HepG2 (cell line): Measurements from ENCODE around the gene DUS3L. TPM values are rescaled to one million over a fixed set of nuclear protein-coding genes. Genes with fewer than 3 reads are reported as not detected.

Experiments used
- ATAC-seq: fragments of 200-7000 bp; cut with Tn5 transposase; 3 replicates; pipeline ENCODE4 v1.9.1; 2020; ENCODE audit warnings: mild to moderate bottlenecking, moderate library complexity
- BruUV-seq: library from RNA; stranded (reverse); fragments of 400-500 nt; replicated peaks from 2 replicates; lab custom pipeline; 2021; lab: Mats Ljungman, UMichigan
- CTCF ChIA-PET: fragments of 300-600 bp; formaldehyde crosslinking; extraction: SDS; loops from one replicate; lab custom pipeline; 2021; ENCODE audit warnings: low total read pairs, inconsistent platforms, low intra/inter-chr PET ratio; lab: Yijun Ruan, JAX
- POLR2A ChIA-PET: fragments of 350-600 bp; sonication (Branson Sonifier 250); formaldehyde crosslinking; loops from one replicate; lab custom pipeline; 2020; ENCODE audit warnings: antibody characterized with exemption, inconsistent platforms; lab: Yijun Ruan, JAX
- DNase-seq: peaks from one replicate; pipeline ENCODE4 v3.0.0-alpha.2; 2015; ENCODE audit warnings: low spot score
- FAIRE-seq: peaks from 3 replicates; lab custom pipeline; 2011; peaks lifted over from hg19 to GRCh38; lab: Jason Lieb, UNC
- H2AFZ ChIP-seq: one replicate; pipeline ENCODE4 v1.6.1; 2011; ENCODE audit warnings: low read length, inconsistent platforms
- H3K27ac ChIP-seq: fragments of 300-600 bp; 3 replicates; pipeline ENCODE4 v1.8.0; 2011; ENCODE audit warnings: mixed run types, mild to moderate bottlenecking, mixed read lengths, low read length, inconsistent platforms; ENCODE audit not compliant: insufficient read depth; ENCODE audit errors: extremely low read length
- H3K27me3 ChIP-seq, 2 experiments: fragments of 200-600 bp in 1 of 2; 2 replicates in 1 of 2; 3 replicates in 1 of 2; pipeline versions ENCODE4 v1.6.0 to v1.8.0; 2011; ENCODE audit warnings: low read length in 2 of 2, mild to moderate bottlenecking in 2 of 2, moderate library complexity in 2 of 2, inconsistent platforms in 1 of 2; ENCODE audit not compliant: insufficient read depth in 2 of 2, control insufficient read depth in 1 of 2
- H3K36me3 ChIP-seq, 2 experiments: fragments of 200-600 bp in 1 of 2; replicated peaks in 1 of 2; 2 replicates in 1 of 2; 3 replicates in 1 of 2; pipeline versions ENCODE4 v1.5.1 to v1.8.0; 2011; ENCODE audit warnings: low read length in 2 of 2, inconsistent platforms in 1 of 2; ENCODE audit not compliant: insufficient read depth in 2 of 2, control insufficient read depth in 1 of 2
- H3K4me1 ChIP-seq: 2 replicates; pipeline ENCODE4 v1.5.1; 2012; ENCODE audit warnings: low read length, inconsistent platforms; ENCODE audit not compliant: insufficient read depth
- H3K4me2 ChIP-seq: 2 replicates; pipeline ENCODE4 v1.6.0; 2011; ENCODE audit warnings: low read depth, low read length, inconsistent platforms
- H3K4me3 ChIP-seq, 3 experiments: fragments of 200-600 bp in 1 of 3; sonication (generic), shearing (Covaris generic) in 1 of 3; replicated peaks in 1 of 3; 2 replicates each; pipeline ENCODE4 v1.5.1; 2011 to 2016; ENCODE audit warnings: low read length in 3 of 3, inconsistent platforms in 2 of 3, low read depth in 2 of 3, mild to moderate bottlenecking in 2 of 3, control low read depth in 1 of 3, mixed read lengths in 1 of 3; ENCODE audit not compliant: insufficient read depth in 1 of 3
- H3K79me2 ChIP-seq: one replicate; pipeline ENCODE4 v1.6.1; 2011; ENCODE audit warnings: low read length, inconsistent platforms; ENCODE audit not compliant: insufficient read depth
- H3K9ac ChIP-seq: 2 replicates; pipeline ENCODE4 v1.6.0; 2011; ENCODE audit warnings: mild to moderate bottlenecking, low read depth, low read length, inconsistent platforms; ENCODE audit not compliant: insufficient read depth
- H3K9me3 ChIP-seq: 2 replicates; pipeline ENCODE4 v1.5.1; 2012; ENCODE audit warnings: mild to moderate bottlenecking, low read length
- H4K20me1 ChIP-seq: 2 replicates; pipeline ENCODE4 v1.6.0; 2011; ENCODE audit warnings: inconsistent platforms, mild to moderate bottlenecking, low read length, moderate library complexity; ENCODE audit not compliant: insufficient read depth
- ADNP ChIP-seq: sonication (generic); formaldehyde crosslinking; IDR thresholded peaks from 2 replicates; pipeline ENCODE4 v1.4.0; 2020; ENCODE audit warnings: missing genetic modification reagents
- GLI4 ChIP-seq: sonication (generic); formaldehyde crosslinking; IDR thresholded peaks from 2 replicates; pipeline ENCODE4 v1.5.1; 2020; ENCODE audit warnings: missing genetic modification reagents, mild to moderate bottlenecking, moderate library complexity, borderline replicate concordance
- GLMP ChIP-seq: sonication (generic); formaldehyde crosslinking; IDR thresholded peaks from 2 replicates; pipeline ENCODE4 v1.9.0; 2021; ENCODE audit warnings: missing genetic modification reagents, mild to moderate bottlenecking, borderline replicate concordance
- GTF3A ChIP-seq: sonication (generic); formaldehyde crosslinking; conservative IDR thresholded peaks from 2 replicates; pipeline ENCODE4 v1.4.0; 2020; ENCODE audit warnings: mild to moderate bottlenecking, missing genetic modification reagents
- HOXA5 ChIP-seq: sonication (generic); formaldehyde crosslinking; IDR thresholded peaks from 2 replicates; pipeline ENCODE4 v1.4.0; 2020; ENCODE audit warnings: missing genetic modification reagents
- IKZF1 ChIP-seq: fragments of 450-650 bp; IDR thresholded peaks from 2 replicates; pipeline ENCODE4 v1.7.1; 2016
- MYNN ChIP-seq: sonication (generic); formaldehyde crosslinking; IDR thresholded peaks from 2 replicates; pipeline ENCODE4 v1.4.0; 2020; ENCODE audit warnings: mild to moderate bottlenecking, low read depth, missing genetic modification reagents
- NFIB ChIP-seq: sonication (generic); formaldehyde crosslinking; IDR thresholded peaks from 2 replicates; pipeline ENCODE4 v1.9.0; 2021; ENCODE audit warnings: missing genetic modification reagents, mild to moderate bottlenecking, borderline replicate concordance
- NRL ChIP-seq: sonication (generic); formaldehyde crosslinking; IDR thresholded peaks from 2 replicates; pipeline ENCODE4 v1.5.0; 2020; ENCODE audit warnings: missing genetic modification reagents, mild to moderate bottlenecking, moderate library complexity, borderline replicate concordance
- SMARCC2 ChIP-seq: fragments of 450-650 bp; IDR thresholded peaks from 2 replicates; pipeline ENCODE4 v1.6.1; 2017; ENCODE audit warnings: antibody characterized with exemption, mild to moderate bottlenecking
- UBTF ChIP-seq: sonication (generic); formaldehyde crosslinking; IDR thresholded peaks from 2 replicates; pipeline ENCODE4 v1.4.0; 2020; ENCODE audit warnings: mild to moderate bottlenecking, missing genetic modification reagents
- ZBTB14 ChIP-seq: sonication (generic); formaldehyde crosslinking; IDR thresholded peaks from 2 replicates; pipeline ENCODE4 v1.4.0; 2020; ENCODE audit warnings: missing genetic modification reagents
- ZFP36L1 ChIP-seq: sonication (generic); formaldehyde crosslinking; IDR thresholded peaks from 2 replicates; pipeline ENCODE4 v1.8.0; 2022; ENCODE audit warnings: mild to moderate bottlenecking, missing genetic modification reagents, moderate library complexity
- ZNF136 ChIP-seq: sonication (generic); formaldehyde crosslinking; IDR thresholded peaks from 2 replicates; pipeline ENCODE4 v1.8.1; 2022; ENCODE audit warnings: low read depth, mild to moderate bottlenecking, moderate library complexity, missing genetic modification reagents
- ZNF296 ChIP-seq: sonication (generic); formaldehyde crosslinking; conservative IDR thresholded peaks from 2 replicates; pipeline ENCODE4 v1.5.0; 2020; ENCODE audit warnings: mild to moderate bottlenecking, missing genetic modification reagents
- ZNF350 ChIP-seq: sonication (generic); formaldehyde crosslinking; IDR thresholded peaks from 2 replicates; pipeline ENCODE4 v1.4.0; 2020; ENCODE audit warnings: mild to moderate bottlenecking, low read depth, missing genetic modification reagents, borderline replicate concordance
- ZNF749 ChIP-seq: sonication (generic); formaldehyde crosslinking; IDR thresholded peaks from 2 replicates; pipeline ENCODE4 v1.8.0; 2022; ENCODE audit warnings: mild to moderate bottlenecking, missing genetic modification reagents, moderate library complexity, borderline replicate concordance
- ZXDC ChIP-seq: sonication (generic); formaldehyde crosslinking; IDR thresholded peaks from 2 replicates; pipeline ENCODE4 v1.5.0; 2020; ENCODE audit warnings: mild to moderate bottlenecking, missing genetic modification reagents
- WGBS: methylation state at CpG from one replicate; pipeline ENCODE4 v1.1.6; 2017; ENCODE audit warnings: low lambda C conversion rate; 5-methylcytosine and 5-hydroxymethylcytosine counted together
- in situ Hi-C: cut with HindIII; loops from 2 replicates; pipeline ENCODE4 v1.10.0; 2017; ENCODE audit warnings: low pct_unique_long_range_greater_than_20kb; ENCODE audit not compliant: extremely low pct_ligation_motif_present
- intact Hi-C: fragments of 100-400 bp; cut with micrococcal nuclease; formaldehyde crosslinking; loops from one replicate; pipeline ENCODE4 v1.10.0; 2022; ENCODE audit not compliant: unreplicated experiment
- polyA plus RNA-seq, 8 experiments: library from polyadenylated mRNA; depleted of rRNA in 3 of 8; stranded (reverse) in 7 of 8; unstranded in 1 of 8; fragments of >200 nt; fragmentation: Illumina TruSeq in 4 of 8; extraction: Trizol in 4 of 8; gene quantifications; 2 replicates each; pipeline versions ENCODE4 v1.2.1 to v1.2.3, GENCODE V29; 2011 to 2016; ENCODE audit warnings: low read depth in 4 of 8, missing spikeins in 1 of 8, mixed read lengths in 1 of 8; ENCODE audit not compliant: insufficient read depth in 1 of 8
- total RNA-seq, 5 experiments: library from RNA; depleted of rRNA; stranded (reverse); fragments of >200 nt; fragmentation: Illumina TruSeq; extraction: Trizol; gene quantifications; 2 replicates each; pipeline ENCODE4 v1.2.3, GENCODE V29; 2016; ENCODE audit warnings: low read depth in 1 of 5

Gene DUS3L
- total and polyA plus RNA-seq, 2 of the 13 experiments (the other 11 are each of a cell fraction or from before 2014, with no cell fraction given), result 13.3 to 25.1 TPM

GRCh38 chr19:5803441-5803751, 12.4 kb upstream of the DUS3L start:
- Histone ChIP-seq H3K4me1 (peaks cover 68% of the 10 kb centered on the region), H3K27ac (no peak overlapping the region), H3K4me3 (peak overlapping the region; percentile 29 to 60 (median 39); a peak in 5 of 6 replicates), H3K9me3 (no peaks in the 10 kb centered on the region), H3K79me2 (no peaks in the 10 kb centered on the region), H3K9ac (peak overlapping the region; percentile 7; the same call in 1 of the 2 replicates), H3K4me2 (peak overlapping the region; percentile 70), H3K27me3 (no peaks in the 10 kb centered on the region; a peak in 1 of 5 replicates), H4K20me1 (no peaks in the 10 kb centered on the region), H2AFZ (no peak overlapping the region), H3K36me3 (no peaks in the 10 kb centered on the region)
- no peak for FAIRE-seq
- intact Hi-C loops, result loop anchor here (10.0 kb wide), 1 partner anchor 221 kb away; no protein-coding TSS in a partner anchor
- POLR2A ChIA-PET, result interaction anchor here (0.7 to 2.3 kb wide), 11 partner anchors 12 to 219 kb away, joined by 3 to 46 read pairs (median 5); partner anchors contain the start of genes CAPS, DUS3L, FUT5 and NDUFA11
- 24% methylated on average over 8 of the region's 8 CpGs for WGBS
- no peak for DNase-seq
- in situ Hi-C loops, result loop anchor here (5.0 kb wide), 2 partner anchors 174 to 219 kb away; partner anchors contain the start of gene RANBP3
- no peak for ATAC-seq
- CTCF ChIA-PET, result interaction anchor here (0.7 to 4.6 kb wide), 8 partner anchors 9 to 244 kb away, joined by 3 to 71 read pairs (median 6); partner anchors contain the start of gene VMAC
- BruUV-seq, result no TSS peak
- TF ChIP-seq ZNF136 (no peak), NFIB (CRISPR knock-in tag) (0 out of 2 replicates have a peak, but pooled peaks have one; percentile 16), NRL (CRISPR knock-in tag) (no peak), ZFP36L1 (CRISPR knock-in tag) (0 out of 2 replicates have a peak, but pooled peaks have one; percentile 4), ADNP (CRISPR knock-in tag) (no peak), HOXA5 (CRISPR knock-in tag) (no peak), ZNF749 (no peak), SMARCC2 (no peak), ZBTB14 (CRISPR knock-in tag) (no peak), UBTF (CRISPR knock-in tag) (no peak), GLI4 (CRISPR knock-in tag) (no peak), GTF3A (no peak), IKZF1 (no peak), ZNF296 (CRISPR knock-in tag) (no peak), ZXDC (0 out of 2 replicates have a peak, but pooled peaks have one; percentile 45), GLMP (CRISPR knock-in tag) (no peak), MYNN (CRISPR knock-in tag) (no peak), ZNF350 (CRISPR knock-in tag) (no peak)
